GM12892 (cell line): ENCODE measurements around the gene LINC00237.

Experiments
- POLR2A ChIP-seq: IDR thresholded peaks from 2 replicates; pipeline ENCODE4 v1.6.1; 2011; ENCODE audit warnings: low read depth, low read length, control low read depth
- POLR2AphosphoS5 ChIP-seq: IDR thresholded peaks from 2 replicates; pipeline ENCODE4 v1.6.1; 2011; ENCODE audit warnings: low read depth, low read length, control low read depth
- TAF1 ChIP-seq: IDR thresholded peaks from 2 replicates; pipeline ENCODE4 v1.6.1; 2011; ENCODE audit warnings: low read depth, mild to moderate bottlenecking, control low read depth, low read length, borderline replicate concordance

DNA sequence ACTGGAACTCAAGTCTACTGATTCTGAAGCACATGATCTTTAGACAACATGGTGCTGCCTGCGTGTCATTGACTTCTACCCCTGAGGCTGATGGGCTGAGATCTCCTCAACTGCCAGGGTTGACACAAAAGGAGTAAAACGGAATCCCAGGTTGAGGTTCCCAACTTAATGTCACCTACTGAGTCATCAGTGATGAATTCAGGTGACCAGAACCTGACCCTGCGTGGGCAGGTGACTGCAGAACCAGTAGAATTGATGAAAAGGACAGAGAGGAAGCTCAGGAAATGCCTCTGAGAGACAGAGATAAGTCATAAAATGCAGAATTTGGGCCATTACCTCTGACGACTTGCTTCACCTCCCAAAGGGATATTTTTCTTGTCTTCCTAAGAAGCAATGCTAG, 12.0 kb upstream of the LINC00237 start:
- TF ChIP-seq TAF1 = no peak
- TF ChIP-seq POLR2A = no peak
- no peak for TF ChIP-seq POLR2AphosphoS5
